Limb (tissue), 2 donors: ENCODE data around the gene ATP6V0A1.

Experiments used
- DNase-seq, 2 donors: peaks; one replicate each; pipeline ENCODE4 v3.0.0-alpha.2; 2016; ENCODE audit errors: extremely low spot score in 2 of 2

Gene ATP6V0A1

GRCh38 chr17:42559075-42559474, 100.4 kb downstream of the ATP6V0A1 start:
- no peak for DNase-seq

GRCh38 chr17:42560246-42560645, 101.6 kb downstream of the ATP6V0A1 start:
- DNase-seq = no peak

GRCh38 chr17:42561897-42562387, 103.3 kb downstream of the ATP6V0A1 start, which contains the start of gene COASY:
COASY (plus strand) TSS chr17:42562148; CDS start chr17:42562623, 475 bp downstream.
- DNase-seq = peak; percentile 92 to 97

- DNase-seq = no peak
Observed at GRCh38 chr17:42562388-42563142, 103.9 kb downstream of the ATP6V0A1 start.

GRCh38 chr17:42563143-42563509, 104.4 kb downstream of the ATP6V0A1 start:
- DNase-seq = no peak

GRCh38 chr17:42563543-42563942, 104.9 kb downstream of the ATP6V0A1 start:
- DNase-seq = no peak

- no peak for DNase-seq
Observed at GRCh38 chr17:42563950-42564349, 105.3 kb downstream of the ATP6V0A1 start.

GRCh38 chr17:42564815-42565522, 106.3 kb downstream of the ATP6V0A1 start:
- no peak for DNase-seq

GRCh38 chr17:42565523-42566214, 107.0 kb downstream of the ATP6V0A1 start:
- no peak for DNase-seq

GRCh38 chr17:42566215-42566882, 107.7 kb downstream of the ATP6V0A1 start:
- DNase-seq = no peak

GRCh38 chr17:42566883-42567573, 108.3 kb downstream of the ATP6V0A1 start, which contains the start of gene MLX:
MLX (plus strand) TSS chr17:42567100; CDS start chr17:42567125, 25 bp downstream.
- peak; percentile 94 to 95 for DNase-seq

- no peak for DNase-seq
Observed at GRCh38 chr17:42568341-42569111, 109.8 kb downstream of the ATP6V0A1 start.

- DNase-seq = no peak
Observed at GRCh38 chr17:42571435-42572225, 113.0 kb downstream of the ATP6V0A1 start.
